A549 (cell line): Measurements from ENCODE around the gene ASB2. TPM values are rescaled to one million over a fixed set of nuclear protein-coding genes. Genes with fewer than 3 reads are reported as not detected.

Source experiments
- ATAC-seq, 2 experiments: fragments of 200-7000 bp in 1 of 2; fragments of >200 bp in 1 of 2; cut with Nextera tagmentation in 1 of 2; cut with Tn5 transposase in 1 of 2; 3 replicates each; pipeline versions ENCODE4 v1.8.0 to v1.9.1; 2018 to 2020; ENCODE audit warnings: mild to moderate bottlenecking in 1 of 2, moderate library complexity in 1 of 2
- CTCF ChIA-PET: fragments of 300-600 bp; sonication (Branson Sonifier 250); formaldehyde crosslinking; extraction: SDS; loops from one replicate; lab custom pipeline; 2021; ENCODE audit warnings: antibody characterized with exemption, inconsistent platforms; lab: Yijun Ruan, JAX
- POLR2A ChIA-PET: fragments of 350-600 bp; formaldehyde crosslinking; extraction: SDS; loops from one replicate; lab custom pipeline; 2021; ENCODE audit warnings: antibody characterized with exemption, inconsistent platforms; lab: Yijun Ruan, JAX
- DNase-seq, 2 experiments: peaks; one replicate each; pipeline versions ENCODE4 v3.0.0 to v3.0.0-alpha.2; 2011 to 2016; ENCODE audit warnings: low read depth in 1 of 2, low spot score in 1 of 2
- FAIRE-seq: peaks from 2 replicates; lab custom pipeline; 2011; peaks lifted over from hg19 to GRCh38; lab: Jason Lieb, UNC
- H3K27ac ChIP-seq, 2 experiments: fragments of >200 bp; sonication (Bioruptor Twin); formaldehyde crosslinking; 3 replicates each; pipeline ENCODE4 v1.5.1; 2016 to 2017
- H3K4me1 ChIP-seq: fragments of >200 bp; sonication (Bioruptor Twin); formaldehyde crosslinking; 3 replicates; pipeline ENCODE4 v1.6.1; 2016
- H3K4me2 ChIP-seq: fragments of >200 bp; sonication (Bioruptor Twin); formaldehyde crosslinking; 3 replicates; pipeline ENCODE4 v1.6.1; 2016
- H3K4me3 ChIP-seq: fragments of >200 bp; sonication (Bioruptor Twin); formaldehyde crosslinking; 3 replicates; pipeline ENCODE4 v1.5.1; 2016
- H3K9me3 ChIP-seq: fragments of >200 bp; sonication (Bioruptor Twin); formaldehyde crosslinking; 3 replicates; pipeline ENCODE4 v1.6.1; 2016
- BCL3 ChIP-seq: fragments of >200 bp; sonication (Bioruptor Twin); formaldehyde crosslinking; IDR thresholded peaks from 3 replicates; pipeline ENCODE4 v1.6.1; 2016
- CBX8 ChIP-seq: fragments of 200-600 bp; sonication (generic); IDR thresholded peaks from 2 replicates; pipeline ENCODE4 v1.6.1; 2016
- CTCF ChIP-seq: fragments of >200 bp; sonication (Bioruptor Twin); formaldehyde crosslinking; IDR thresholded peaks from 3 replicates; pipeline ENCODE4 v1.5.1; 2016
- FOXS1 ChIP-seq: fragments of 250-450 bp; sonication (Bioruptor Pico); IDR thresholded peaks from 2 replicates; pipeline ENCODE4 v1.5.0; 2020; ENCODE audit warnings: mild to moderate bottlenecking, moderate library complexity
- HDAC2 ChIP-seq: fragments of 200-600 bp; sonication (generic); IDR thresholded peaks from 2 replicates; pipeline ENCODE4 v1.6.1; 2016
- HOXA7 ChIP-seq: fragments of 250-450 bp; sonication (Bioruptor Pico); IDR thresholded peaks from 2 replicates; pipeline ENCODE4 v1.5.0; 2020; ENCODE audit warnings: mild to moderate bottlenecking, moderate library complexity
- HOXB13 ChIP-seq: fragments of 250-450 bp; sonication (Bioruptor Pico); IDR thresholded peaks from 2 replicates; pipeline ENCODE4 v1.5.0; 2020; ENCODE audit warnings: low read depth, mild to moderate bottlenecking, moderate library complexity
- KDM5A ChIP-seq: fragments of 200-600 bp; sonication (generic); IDR thresholded peaks from 2 replicates; pipeline ENCODE4 v1.6.1; 2016; ENCODE audit warnings: antibody characterized with exemption, mild to moderate bottlenecking
- MAFK ChIP-seq: fragments of 450-650 bp; IDR thresholded peaks from 2 replicates; pipeline ENCODE4 v1.6.1; 2014; ENCODE audit not compliant: partially characterized antibody
- MAZ ChIP-seq: fragments of 150-350 bp; IDR thresholded peaks from 2 replicates; pipeline ENCODE4 v1.6.1; 2014; ENCODE audit warnings: antibody characterized with exemption, low read depth, low read length, borderline replicate concordance
- PBX3 ChIP-seq: IDR thresholded peaks from 2 replicates; pipeline ENCODE4 v1.6.1; 2012
- PHF8 ChIP-seq: fragments of 200-600 bp; sonication (generic); IDR thresholded peaks from 2 replicates; pipeline ENCODE4 v1.6.1; 2016; ENCODE audit warnings: low read depth, mild to moderate bottlenecking, antibody characterized with exemption, moderate library complexity, borderline replicate concordance
- RAD21 ChIP-seq, 2 experiments: fragments of >200 bp in 1 of 2; sonication (Bioruptor Twin) in 1 of 2; formaldehyde crosslinking in 1 of 2; IDR thresholded peaks in 1 of 2; conservative IDR thresholded peaks in 1 of 2; 2 replicates in 1 of 2; 3 replicates in 1 of 2; pipeline ENCODE4 v1.6.1; 2012 to 2018; ENCODE audit warnings: inconsistent platforms in 1 of 2
- SMC3 ChIP-seq: fragments of >200 bp; sonication (Bioruptor Twin); formaldehyde crosslinking; IDR thresholded peaks from 3 replicates; pipeline ENCODE4 v1.6.1; 2018; ENCODE audit warnings: inconsistent platforms
- TFCP2L1 ChIP-seq: fragments of 250-450 bp; sonication (Bioruptor Pico); IDR thresholded peaks from 2 replicates; pipeline ENCODE4 v1.5.0; 2021; ENCODE audit warnings: mild to moderate bottlenecking
- ZFP36 ChIP-seq: fragments of 450-650 bp; IDR thresholded peaks from 2 replicates; pipeline ENCODE4 v1.6.1; 2014; ENCODE audit warnings: borderline replicate concordance; ENCODE audit not compliant: partially characterized antibody
- ZSCAN20 ChIP-seq: fragments of 250-450 bp; sonication (Bioruptor Pico); IDR thresholded peaks from 2 replicates; pipeline ENCODE4 v1.8.0; 2022; ENCODE audit warnings: mild to moderate bottlenecking, moderate library complexity
- whole genome bisulfite sequencing: methylation state at CpG from one replicate; pipeline ENCODE4 v1.1.6; 2017; ENCODE audit errors: missing lambda C conversion rate; 5-methylcytosine and 5-hydroxymethylcytosine counted together
- polyA plus RNA-seq, 4 experiments: library from polyadenylated mRNA; depleted of rRNA in 3 of 4; stranded (reverse); fragments of >200 nt; fragmentation: RNase III in 1 of 4; extraction: RNeasy Plus Mini Kit Qiagen cat#74134 plus additional on column Dnase treatment in 1 of 4; gene quantifications; 2 replicates in 3 of 4; 3 replicates in 1 of 4; pipeline ENCODE4 v1.2.3, GENCODE V29; 2011 to 2017

The ASB2 gene
- polyA plus RNA-seq, 2 of the 4 experiments (the other 2 are of a cell fraction): 0.03 to 0.10 TPM

GRCh38 chr14:93936926-93937325, 39.4 kb downstream of the ASB2 start:
- 59% methylated on average over 5 of the region's 6 CpGs for WGBS

GRCh38 chr14:93936245-93936644, 40.1 kb downstream of the ASB2 start:
- TF ChIP-seq CTCF (peak; percentile 42), HOXA7 (CRISPR knock-in tag) (no peak), RAD21 (conservative IDR thresholded peaks at IDR 0.05 in 1 of 2, IDR thresholded peaks at IDR 0.05 in 1 of 2) (peak; percentile 19 to 51; a peak in 2 of 5 replicates)
- TF ChIP-seq, all 56 proteins: peak for 2
- Histone ChIP-seq H3K9me3 (no peaks in the 10 kb centered on the region), H3K4me2 (no peak overlapping the region), H3K4me3 (no peak overlapping the region), H3K27ac (no peak overlapping the region), H3K4me1 (peaks cover 4% of the 10 kb centered on the region; the same call in 1 of the 3 replicates)
- CTCF ChIA-PET: interaction anchor here (0.6 to 29.6 kb wide), 23 partner anchors 9 to 281 kb away, joined by 3 to 601 read pairs (median 4); partner anchors contain the start of genes ASB2 and CCDC197
- FAIRE-seq: no peak
- DNase-seq: peak; percentile 41 to 45
- WGBS: 3% methylated on average over 5 of the region's 5 CpGs
- peak; percentile 28 to 62; a peak in 4 of 6 replicates for ATAC-seq
- POLR2A ChIA-PET: no interaction called here

More at GRCh38 chr14:93936926-93937325, 39.4 kb downstream of the ASB2 start:
- TF ChIP-seq ZSCAN20 (CRISPR knock-in tag): no peak
- no peak for TF ChIP-seq SMC3
- no peak for TF ChIP-seq TFCP2L1 (CRISPR knock-in tag)
- TF ChIP-seq MAZ: no peak
- TF ChIP-seq HDAC2: no peak
- no peak for TF ChIP-seq FOXS1 (CRISPR knock-in tag)
- no peak for TF ChIP-seq HOXB13 (CRISPR knock-in tag)
- TF ChIP-seq MAFK: no peak
- TF ChIP-seq PHF8: no peak
- TF ChIP-seq BCL3: no peak
- TF ChIP-seq CBX8: no peak
- TF ChIP-seq KDM5A: no peak
- TF ChIP-seq PBX3: no peak
- TF ChIP-seq ZFP36: no peak
- Histone ChIP-seq H3K4me2 (no peak overlapping the region), H3K4me1 (peaks cover 10% of the 10 kb centered on the region; the same call in 2 of the 3 replicates), H3K4me3 (no peak overlapping the region), H3K27ac (no peak overlapping the region), H3K9me3 (no peaks in the 10 kb centered on the region)
- ATAC-seq (no peak), FAIRE-seq (no peak), DNase-seq (no peak)
- POLR2A ChIA-PET: no interaction called here
- CTCF ChIA-PET: interaction anchor here (0.7 to 29.6 kb wide), 21 partner anchors 8 to 282 kb away, joined by 3 to 601 read pairs (median 4); partner anchors contain the start of genes ASB2 and CCDC197

- 26% methylated on average over 8 of the region's 8 CpGs for WGBS
- no peaks in the 10 kb centered on the region for H3K9me3 ChIP-seq
- H3K4me2 ChIP-seq: no peak overlapping the region
- FAIRE-seq: no peak
- ChIA-PET CTCF (interaction anchor here (0.8 to 29.6 kb wide), 9 partner anchors 10 to 280 kb away, joined by 3 to 601 read pairs (median 6); partner anchors contain the start of genes ASB2 and CCDC197), POLR2A (no interaction called here)
- no peak for DNase-seq
- no peak overlapping the region for H3K4me3 ChIP-seq
- no peaks in the 10 kb centered on the region for H3K4me1 ChIP-seq
- no peak for ATAC-seq
- TF ChIP-seq TFCP2L1 (CRISPR knock-in tag): no peak
- TF ChIP-seq, all 56 proteins: peak for 0
- no peak overlapping the region for H3K27ac ChIP-seq
Observed at GRCh38 chr14:93935213-93935612, 41.2 kb downstream of the ASB2 start.
